Daoy (cell line): ENCODE measurements around the gene NIN. TPM values are rescaled to one million over a fixed set of nuclear protein-coding genes. Genes with fewer than 3 reads are reported as not detected.
"Not testable (repeated sequence)": the region's sequence is repeated elsewhere in the genome, so short reads cannot be mapped to it uniquely, and the experiment has no call there.

Source experiments
- DNase-seq: peaks from one replicate; pipeline ENCODE4 v3.0.0-alpha.2; 2015; ENCODE audit warnings: low read depth
- total RNA-seq: library from RNA; depleted of rRNA; stranded (reverse); fragments of >200 nt; shearing (Covaris generic); gene quantifications from 2 replicates; pipeline ENCODE4 v1.2.3, GENCODE V29; 2014

Gene NIN
- total RNA-seq, 1 experiment from 2014 or later, result 44.9 TPM

DNA sequence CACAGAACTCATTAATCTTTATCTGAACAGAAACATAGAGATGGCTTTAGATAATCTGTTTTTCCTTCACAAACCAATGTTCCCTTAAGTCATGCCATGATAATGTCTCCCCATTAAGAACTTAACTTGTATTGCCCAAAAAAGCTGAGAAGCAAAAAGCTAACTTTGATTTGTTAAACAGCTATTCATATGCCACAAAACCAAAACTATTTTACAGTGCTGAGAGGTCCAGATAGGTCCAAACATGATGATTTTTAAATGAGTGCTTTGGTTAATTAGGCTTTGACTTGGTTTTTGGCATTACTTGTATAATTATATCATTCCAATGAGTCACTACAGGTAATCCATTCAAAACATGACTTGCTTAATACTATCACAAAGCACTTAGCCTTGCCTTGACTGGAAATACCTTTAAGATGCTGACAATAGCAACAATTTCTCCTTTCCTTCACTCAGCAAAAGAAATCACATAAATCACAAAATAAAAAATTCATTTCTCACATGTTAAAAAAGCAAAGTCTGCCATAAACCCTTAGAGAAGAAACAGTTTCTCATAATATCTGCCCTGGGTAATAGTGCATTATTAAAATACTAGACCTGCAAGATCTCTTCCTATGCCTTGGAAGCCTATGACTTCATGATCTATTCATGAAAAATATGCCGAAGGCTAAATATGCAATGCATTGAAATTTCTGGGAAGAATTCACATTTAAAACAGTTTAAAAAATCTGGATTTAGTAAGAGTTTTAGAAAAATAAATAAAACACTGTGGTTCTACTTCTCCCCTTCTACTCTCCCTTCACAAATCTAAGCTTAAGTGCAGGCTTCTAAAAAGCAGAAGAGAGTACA is 110.8 kb downstream of the NIN start:
- no peak for DNase-seq

DNA sequence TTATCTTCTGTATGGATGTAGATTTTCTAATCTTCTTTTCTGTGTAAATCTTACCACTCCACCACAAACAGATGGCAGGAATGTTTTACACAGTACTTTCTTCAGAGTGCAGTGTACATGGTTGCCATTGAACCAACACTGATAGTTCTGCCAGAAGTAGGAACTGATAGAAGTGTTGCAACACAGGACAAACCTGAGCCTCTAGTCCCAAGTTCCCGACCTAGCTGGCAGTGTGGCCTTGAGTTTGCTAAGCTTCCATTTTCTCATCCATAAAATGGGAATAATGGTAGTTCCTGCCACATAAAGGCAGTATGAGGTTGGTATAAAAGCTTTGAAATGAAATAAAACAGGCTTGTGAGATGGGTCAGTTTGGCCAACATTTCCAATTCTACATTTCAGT is 112.0 kb downstream of the NIN start:
- DNase-seq, result no peak

DNA sequence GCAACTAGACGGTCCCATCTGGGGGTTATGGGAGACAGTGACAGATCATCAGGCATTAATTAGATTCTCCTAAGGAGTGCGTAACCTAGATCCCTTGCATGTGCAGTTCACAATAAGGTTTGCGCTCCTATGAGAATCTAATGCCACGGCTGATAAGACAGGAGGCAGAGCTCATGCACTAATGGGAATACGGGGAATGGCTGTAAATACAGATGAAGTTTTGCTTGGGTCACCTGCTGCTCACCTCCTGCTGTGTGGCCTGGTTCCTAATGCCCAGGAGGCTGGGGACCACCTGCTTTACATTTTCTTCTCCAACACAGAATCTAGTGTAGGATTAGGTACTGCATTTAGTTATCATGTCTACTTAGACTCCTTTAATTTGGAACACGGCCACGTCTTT is 113.2 kb downstream of the NIN start:
- DNase-seq, result no peak

DNA sequence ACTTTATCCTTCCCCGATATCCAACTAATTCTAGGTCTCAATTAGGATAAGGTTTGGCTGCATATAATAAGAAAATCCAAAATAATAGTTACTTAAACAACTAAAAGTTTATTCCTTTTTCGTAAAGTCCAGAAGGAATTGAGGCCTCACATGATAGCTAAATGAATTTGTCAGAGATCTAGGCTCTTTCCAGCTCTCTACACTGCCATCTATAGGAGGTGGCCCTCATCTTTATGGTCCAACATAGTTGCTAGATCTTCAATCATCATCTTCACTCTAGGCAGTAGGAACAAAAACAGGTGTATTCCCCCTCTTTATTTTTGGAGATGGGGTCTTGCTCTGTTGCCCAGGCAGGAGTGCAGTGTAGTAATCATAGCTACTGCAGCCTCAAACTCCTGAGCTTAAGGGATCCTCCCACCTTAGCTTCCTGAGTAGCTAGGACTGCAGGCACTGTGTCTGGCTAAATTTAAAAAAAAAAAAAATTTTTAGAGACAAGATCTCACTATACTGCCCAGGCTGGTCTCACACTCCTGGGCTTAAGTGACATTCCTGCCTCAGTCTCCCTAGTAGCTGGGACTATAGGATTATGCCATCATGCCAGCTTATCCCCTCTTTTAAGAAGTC is 116.4 kb downstream of the NIN start:
- DNase-seq, result peak; percentile 15

DNA sequence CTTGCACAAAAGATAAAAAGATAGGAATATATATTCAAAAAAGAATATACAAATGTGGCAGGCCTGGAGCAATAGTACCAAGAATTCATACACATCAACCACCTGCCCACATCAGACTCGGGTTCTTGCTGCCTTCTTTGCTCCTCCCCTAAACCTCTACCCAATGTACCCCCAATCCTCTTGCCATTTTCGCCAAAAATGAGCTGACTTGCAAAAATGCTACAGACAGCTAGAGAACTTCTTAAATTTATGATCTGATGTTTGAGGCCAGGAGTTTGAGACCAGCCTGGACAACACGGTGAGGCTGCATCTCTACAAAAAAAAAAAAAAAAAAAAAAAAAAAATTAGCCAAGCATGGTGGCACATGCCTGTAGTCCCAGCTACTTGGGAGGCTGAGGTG is 119.9 kb downstream of the NIN start:
- DNase-seq, result no peak

DNA sequence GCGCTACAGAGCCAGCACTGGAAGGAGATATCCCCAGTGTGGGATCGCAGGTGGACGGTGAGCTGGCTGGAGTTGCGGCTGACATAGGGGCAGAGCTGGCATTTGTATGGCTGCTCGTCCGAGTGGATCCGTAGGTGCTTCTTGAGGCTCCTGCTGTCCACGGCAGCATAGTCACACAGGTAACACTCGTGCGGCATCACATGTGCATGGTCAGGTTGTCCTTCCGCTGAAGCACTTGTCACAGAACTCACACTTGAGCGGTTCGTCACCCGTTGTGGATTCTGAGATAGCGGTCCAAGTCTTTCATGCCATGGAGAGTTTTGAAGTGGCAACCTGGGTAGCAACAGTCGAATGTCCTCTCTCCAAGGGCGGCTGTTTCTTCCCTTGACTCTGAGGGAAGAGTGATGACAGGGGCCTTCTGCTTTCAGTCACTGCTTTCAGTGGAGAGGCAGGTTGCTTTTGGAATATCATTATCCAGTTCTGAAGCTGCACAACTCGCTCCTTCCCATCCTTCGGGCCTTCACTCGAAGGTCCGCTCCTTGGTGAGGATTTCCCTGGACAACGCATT is 125.9 kb downstream of the NIN start:
- DNase-seq, result no peak

DNA sequence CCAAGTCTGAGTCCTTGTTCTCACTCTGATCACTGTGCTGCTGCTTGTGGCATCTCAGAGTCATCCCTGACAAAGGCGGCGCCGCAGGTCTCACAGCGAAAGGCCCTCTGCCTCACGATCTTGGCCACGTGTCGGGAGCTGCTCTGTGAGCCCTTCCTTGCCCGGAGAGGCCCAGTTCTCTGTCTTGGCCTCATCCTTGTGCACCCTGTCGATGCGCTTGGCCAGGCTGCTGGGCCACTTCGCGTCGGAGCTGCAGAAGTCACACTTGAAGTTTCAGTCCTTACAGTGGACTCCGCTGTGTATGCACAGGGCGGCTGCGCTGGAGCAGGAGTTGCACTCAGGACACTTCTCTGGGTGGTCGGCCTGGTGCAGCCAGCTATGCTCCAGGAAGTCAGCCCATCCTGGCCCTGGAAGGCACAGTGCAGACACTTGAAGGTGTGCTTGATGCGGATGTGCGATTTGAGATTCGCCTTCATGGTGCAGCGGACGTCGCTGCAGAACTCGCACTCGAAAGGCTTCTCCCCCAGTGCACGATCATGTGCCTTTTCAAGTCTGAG is 126.4 kb downstream of the NIN start:
- DNase-seq, result no peak

DNA sequence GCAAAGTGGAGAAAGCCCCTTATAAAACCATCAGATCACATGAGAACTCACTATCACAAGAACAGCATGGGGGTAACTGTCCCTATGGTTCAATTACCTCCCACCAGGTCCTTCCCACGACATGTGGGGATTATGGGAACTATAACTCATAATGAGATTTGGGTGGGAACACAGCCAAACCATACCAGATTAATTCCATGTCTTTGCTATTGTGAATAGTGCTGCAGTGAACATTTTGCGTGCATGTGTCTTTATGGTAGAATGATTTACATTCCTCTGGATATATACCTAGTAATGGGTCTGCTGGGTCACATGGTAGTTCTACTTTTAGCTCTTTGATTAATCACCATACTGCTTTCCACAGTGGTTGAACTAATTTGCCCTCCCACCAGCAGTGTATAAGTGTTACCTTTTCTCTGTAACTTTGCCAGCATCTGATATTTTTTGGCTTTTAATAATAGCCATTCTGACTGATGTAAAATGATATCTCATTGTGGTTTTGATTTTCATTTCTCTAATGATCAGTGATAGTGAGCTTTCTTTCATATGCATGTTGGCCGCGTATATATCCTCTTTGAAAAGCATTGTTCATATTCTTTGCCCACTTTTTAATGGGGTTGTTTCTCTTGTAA is 133.2 kb downstream of the NIN start:
- DNase-seq, result peak; percentile 21

DNA sequence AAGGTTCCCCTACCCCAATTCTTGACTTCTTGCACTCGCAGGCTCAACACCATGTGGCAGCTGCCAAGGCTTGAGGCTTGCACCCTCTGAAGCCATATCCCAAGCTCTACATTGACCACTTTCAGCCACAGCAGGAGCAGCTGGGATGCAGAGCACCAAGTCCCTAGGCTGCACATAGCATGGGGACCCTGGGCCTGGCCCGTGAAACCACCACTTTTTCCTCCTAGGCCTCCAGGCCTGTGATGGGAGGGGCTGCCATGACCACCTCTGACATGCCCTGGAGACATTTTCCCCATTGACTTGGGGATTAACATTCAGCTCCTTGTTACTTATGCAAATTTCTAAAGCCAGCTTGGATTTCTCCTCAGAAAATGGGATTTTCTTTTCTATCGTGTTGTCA is 136.7 kb downstream of the NIN start:
- DNase-seq, result not testable (repeated sequence)

DNA sequence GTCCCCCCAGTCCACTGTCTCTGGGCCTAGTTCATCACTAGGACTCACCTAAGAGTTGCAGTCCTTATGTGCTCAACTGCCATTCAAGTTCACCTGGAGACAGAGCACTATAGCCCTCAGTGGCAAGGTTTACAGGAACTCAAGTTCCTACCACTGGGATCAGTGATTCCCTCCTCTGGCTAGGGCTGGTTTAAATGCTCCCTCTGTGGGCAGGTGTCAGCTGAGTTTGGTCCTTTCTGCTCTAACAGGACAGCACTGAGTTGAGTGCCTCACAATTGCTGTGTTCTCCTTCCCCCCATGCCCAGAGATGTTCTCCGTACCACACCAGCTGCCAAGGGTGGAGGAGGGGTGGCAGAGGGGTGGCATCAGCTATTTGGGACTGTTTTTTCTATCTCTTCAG is 142.1 kb downstream of the NIN start:
- no peak for DNase-seq

DNA sequence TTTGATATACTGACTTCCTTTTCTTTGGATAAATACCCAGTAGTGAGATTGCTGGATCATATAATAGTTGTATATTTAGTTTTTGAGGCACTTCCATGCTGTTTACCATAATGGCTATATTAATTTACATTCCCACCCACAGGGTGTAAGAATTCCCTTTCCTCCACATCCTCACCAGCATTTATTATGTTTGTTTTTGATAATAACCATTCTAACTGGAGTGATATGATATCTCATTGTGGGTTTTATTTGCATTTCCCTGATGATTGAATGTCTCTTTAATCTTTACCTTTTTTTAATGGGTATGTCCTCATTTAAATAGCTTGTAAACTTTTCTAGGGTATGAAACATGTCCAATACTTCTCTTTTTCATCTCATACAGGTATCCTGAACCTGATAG is 151.3 kb downstream of the NIN start:
- no peak for DNase-seq

DNA sequence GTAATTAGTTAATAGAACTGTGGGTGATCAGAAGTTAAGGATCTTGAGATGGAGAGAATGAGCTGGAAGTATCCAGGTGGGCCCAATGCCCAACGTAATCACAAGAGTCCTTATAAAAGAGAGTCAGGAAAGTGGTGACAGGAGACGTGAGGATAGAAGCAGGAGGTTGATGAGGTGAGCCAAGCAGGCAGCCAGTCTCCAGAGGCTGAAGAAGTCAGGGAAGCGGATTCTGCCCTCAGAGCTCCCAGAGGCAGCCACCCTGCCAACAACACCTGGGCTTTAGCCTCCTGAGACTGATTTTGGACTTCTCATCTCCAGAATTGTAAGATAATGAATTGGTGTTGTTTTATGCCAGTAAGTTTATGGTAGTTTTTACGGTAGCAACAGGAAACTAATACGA is 152.8 kb downstream of the NIN start:
- no peak for DNase-seq

DNA sequence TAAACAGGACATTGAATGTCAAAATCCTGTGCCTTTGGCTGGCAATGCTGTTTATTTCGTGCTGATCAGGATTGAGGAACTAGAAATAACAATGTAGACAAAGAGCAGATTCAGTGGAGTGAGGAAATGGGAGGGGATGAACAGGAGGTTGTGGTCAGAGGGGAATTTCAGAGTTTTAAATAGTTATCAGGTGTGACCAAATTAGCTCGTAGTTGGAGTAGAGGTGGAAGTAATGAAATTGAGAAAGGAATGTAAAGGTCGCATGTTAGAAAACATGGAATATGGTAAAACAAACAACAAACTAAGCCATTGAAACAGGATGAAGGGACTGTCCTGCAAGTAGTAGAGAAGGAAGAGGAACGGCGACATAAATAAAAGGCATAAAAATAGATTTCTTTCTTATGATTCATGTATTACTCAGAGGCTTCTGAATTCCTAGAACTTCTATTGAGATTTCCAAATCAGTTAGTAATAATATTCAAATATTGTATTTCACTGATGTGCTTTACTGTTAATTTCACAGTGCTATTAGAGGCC is 153.4 kb downstream of the NIN start:
- DNase-seq, result peak; percentile 73

DNA sequence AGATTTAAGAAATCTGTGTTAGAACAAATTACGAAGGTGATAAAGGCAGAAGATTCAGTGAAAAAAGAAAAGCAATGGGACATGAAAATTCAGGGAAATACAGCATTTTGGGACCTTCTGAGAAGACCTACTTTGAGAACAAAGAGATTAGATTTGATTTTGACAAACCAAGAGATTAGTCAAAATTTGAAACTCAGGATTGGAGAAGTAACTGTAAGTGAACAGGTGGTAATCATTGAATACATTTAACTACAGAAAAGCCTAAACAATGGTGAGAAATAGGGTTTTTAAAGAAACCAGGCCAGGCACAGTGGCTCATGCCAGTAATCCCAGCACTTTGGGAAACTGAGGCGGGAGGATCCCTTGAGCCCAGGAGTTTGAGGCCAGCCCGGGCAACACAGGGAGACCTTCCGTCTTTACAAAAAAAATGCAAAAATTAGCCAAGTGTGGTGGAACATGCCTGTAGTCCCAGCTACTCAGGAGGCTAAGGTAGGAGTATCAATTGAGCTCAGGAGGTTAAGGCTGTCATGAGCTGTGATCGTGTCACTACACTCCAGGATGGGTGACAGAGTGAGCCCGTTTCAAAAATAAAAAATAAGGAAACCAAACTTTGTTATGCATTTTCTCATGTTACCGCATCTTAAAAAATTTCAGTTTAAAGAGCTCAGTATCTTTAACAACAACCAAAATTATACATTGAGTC is 154.0 kb downstream of the NIN start:
- no peak for DNase-seq

DNA sequence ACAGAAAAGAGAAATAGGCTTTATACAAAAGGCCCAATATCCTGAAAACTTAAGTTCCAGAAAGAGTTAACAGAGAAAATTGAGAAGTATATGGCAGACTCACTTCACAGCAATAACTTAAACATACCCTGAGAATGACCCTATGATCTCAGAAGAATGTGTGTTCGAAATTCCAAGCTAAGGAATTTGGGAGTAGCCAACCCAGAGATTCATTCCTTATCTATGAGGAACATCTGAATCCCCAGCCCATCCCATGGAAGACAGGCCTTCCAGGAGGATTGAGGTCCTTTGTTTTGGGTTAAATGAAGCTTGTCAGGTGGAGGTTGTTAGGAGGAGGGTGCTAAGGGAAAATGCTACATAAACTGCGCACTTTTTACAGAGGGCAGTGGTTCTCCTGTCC is 155.4 kb downstream of the NIN start:
- no peak for DNase-seq

DNA sequence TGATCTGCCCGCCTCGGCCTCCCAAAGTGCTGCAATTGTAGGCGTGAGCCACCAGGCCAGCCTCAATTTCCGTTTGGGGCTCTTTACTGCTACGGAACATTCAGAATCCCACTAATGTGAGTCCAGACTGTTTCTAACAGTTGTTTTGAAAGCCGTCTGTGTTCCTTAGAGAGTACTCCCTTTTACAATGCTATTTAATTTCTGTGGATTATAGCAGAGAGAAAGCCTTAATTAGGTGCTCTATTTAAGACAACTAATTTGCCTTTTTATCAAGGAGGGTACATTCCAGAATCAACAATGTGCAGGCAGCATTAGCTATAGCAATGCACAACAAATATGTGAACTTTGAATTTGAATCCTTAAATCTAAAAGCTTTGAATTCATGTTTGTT is 160.1 kb downstream of the NIN start:
- DNase-seq, result no peak

DNA sequence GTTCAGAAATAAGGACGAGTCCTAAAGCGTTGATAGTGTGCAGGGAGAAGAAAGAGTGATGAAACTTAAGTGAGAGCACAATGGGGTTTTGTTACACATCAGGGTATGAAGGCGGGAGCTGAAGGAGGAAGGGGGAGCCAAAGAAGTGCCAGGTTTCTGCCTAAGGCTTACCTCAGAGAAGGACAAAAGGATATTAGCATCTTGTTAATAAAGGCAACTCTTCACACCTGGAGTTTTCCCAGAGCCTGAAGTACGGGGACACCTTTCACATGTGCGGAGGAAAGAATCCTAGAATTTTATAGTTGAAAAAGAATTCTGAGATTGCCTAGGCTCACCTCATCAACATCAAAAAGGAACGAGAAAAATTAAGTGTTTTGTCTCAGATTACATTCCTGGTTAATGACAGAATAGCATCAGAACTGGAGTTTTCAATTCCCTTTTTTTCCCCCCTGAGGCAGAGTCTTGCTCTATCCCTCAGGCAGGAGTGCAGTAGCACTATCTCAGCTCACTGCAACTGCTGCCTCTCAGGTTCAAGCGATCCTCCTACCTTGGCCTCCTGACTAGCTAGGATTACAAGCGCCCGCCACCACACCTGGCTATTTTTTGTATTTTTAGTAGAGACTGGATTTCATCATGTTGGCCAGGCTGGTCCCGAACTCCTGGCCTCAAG is 160.6 kb downstream of the NIN start:
- no peak for DNase-seq
